ENCODE data around the gene ABHD17A. TPM values are rescaled to one million over a fixed set of nuclear protein-coding genes. Genes with fewer than 3 reads are reported as not detected.

Gene ABHD17A
- total RNA-seq, 1 donor from 2014 or later: 60.4 TPM

GRCh38 chr19:1840541-1841115 lies 44.7 kb downstream of the ABHD17A start:
- peak overlapping the region; percentile 59 for H3K27ac Mint-ChIP-seq
- no peak for TF ChIP-seq CTCF (conservative IDR thresholded peaks at IDR 0.05)

GRCh38 chr19:1839658-1840540 lies 45.4 kb downstream of the ABHD17A start:
- DNase-seq (ENCODE audit: extremely low spot score, unreplicated experiment): no peak
- Mint-ChIP-seq H3K4me3 (no peak overlapping the region), H3K27ac (no peak overlapping the region), H3K9me3 (no peaks in the 10 kb centered on the region), H3K36me3 (no peaks in the 10 kb centered on the region), H3K27me3 (no peaks in the 10 kb centered on the region), H3K4me1 (ENCODE audit: unreplicated experiment) (peaks cover 8% of the 10 kb centered on the region)
- no peak for TF ChIP-seq CTCF (conservative IDR thresholded peaks at IDR 0.05)

More at GRCh38 chr19:1840541-1841115, 44.7 kb downstream of the ABHD17A start:
- Mint-ChIP-seq H3K36me3 (no peaks in the 10 kb centered on the region), H3K27me3 (no peaks in the 10 kb centered on the region), H3K4me3 (no peak overlapping the region), H3K4me1 (ENCODE audit: unreplicated experiment) (peaks cover 8% of the 10 kb centered on the region), H3K9me3 (no peaks in the 10 kb centered on the region)
- no peak for DNase-seq (ENCODE audit: extremely low spot score, unreplicated experiment)

GRCh38 chr19:1837625-1838105 lies 47.6 kb downstream of the ABHD17A start:
- Mint-ChIP-seq H3K9me3 (no peaks in the 10 kb centered on the region), H3K27me3 (no peaks in the 10 kb centered on the region), H3K4me3 (no peak overlapping the region), H3K27ac (no peak overlapping the region), H3K4me1 (ENCODE audit: unreplicated experiment) (peaks cover 8% of the 10 kb centered on the region), H3K36me3 (no peaks in the 10 kb centered on the region)
- no peak for DNase-seq (ENCODE audit: extremely low spot score, unreplicated experiment)
- peak; percentile 92 for TF ChIP-seq CTCF (conservative IDR thresholded peaks at IDR 0.05)

- H3K4me1 Mint-ChIP-seq (ENCODE audit: unreplicated experiment): peaks cover 8% of the 10 kb centered on the region
- no peak for TF ChIP-seq CTCF (conservative IDR thresholded peaks at IDR 0.05)
- no peak overlapping the region for H3K4me3 Mint-ChIP-seq
- DNase-seq (ENCODE audit: extremely low spot score, unreplicated experiment): no peak
- H3K27ac Mint-ChIP-seq: no peak overlapping the region
- no peaks in the 10 kb centered on the region for H3K9me3 Mint-ChIP-seq
- H3K27me3 Mint-ChIP-seq: no peaks in the 10 kb centered on the region
- H3K36me3 Mint-ChIP-seq: no peaks in the 10 kb centered on the region
These were observed 48.1 kb downstream of the ABHD17A start for GRCh38 chr19:1837222-1837565.

- Mint-ChIP-seq H3K4me3 (no peak overlapping the region), H3K36me3 (no peaks in the 10 kb centered on the region), H3K4me1 (ENCODE audit: unreplicated experiment) (peaks cover 8% of the 10 kb centered on the region), H3K27ac (no peak overlapping the region), H3K27me3 (no peaks in the 10 kb centered on the region), H3K9me3 (no peaks in the 10 kb centered on the region)
- TF ChIP-seq CTCF (conservative IDR thresholded peaks at IDR 0.05): no peak
- no peak for DNase-seq (ENCODE audit: extremely low spot score, unreplicated experiment)
These were observed 48.7 kb downstream of the ABHD17A start for GRCh38 chr19:1836458-1837221.

All from type B pancreatic cell (in vitro differentiated cells).